HK-2 (cell line): ENCODE results near the gene AGXT.

Source experiments
- DNase-seq: peaks from one replicate; pipeline ENCODE4 v3.0.0-alpha.2; 2018; ENCODE audit not compliant: unreplicated experiment

Gene AGXT

DNA sequence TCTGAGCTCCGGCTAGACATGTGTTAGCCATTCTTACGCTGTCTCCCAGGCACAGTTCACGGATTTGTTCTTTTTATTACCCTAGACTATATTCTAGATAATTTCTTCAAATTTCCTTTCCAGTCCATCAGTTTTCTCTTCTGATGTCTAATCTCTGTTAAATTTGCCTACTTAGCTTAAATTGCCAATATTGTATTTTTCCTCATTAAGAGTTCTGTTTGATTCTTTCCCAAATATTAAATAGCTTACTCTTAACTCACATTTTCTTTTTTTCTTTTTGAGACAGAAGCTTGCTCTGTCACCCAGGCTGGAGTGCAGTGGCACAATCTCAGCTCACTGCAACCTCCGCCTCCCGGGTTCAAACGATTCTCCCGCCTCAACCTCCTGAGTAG lies 58.8 kb downstream of the AGXT start:
- DNase-seq: no peak

DNA sequence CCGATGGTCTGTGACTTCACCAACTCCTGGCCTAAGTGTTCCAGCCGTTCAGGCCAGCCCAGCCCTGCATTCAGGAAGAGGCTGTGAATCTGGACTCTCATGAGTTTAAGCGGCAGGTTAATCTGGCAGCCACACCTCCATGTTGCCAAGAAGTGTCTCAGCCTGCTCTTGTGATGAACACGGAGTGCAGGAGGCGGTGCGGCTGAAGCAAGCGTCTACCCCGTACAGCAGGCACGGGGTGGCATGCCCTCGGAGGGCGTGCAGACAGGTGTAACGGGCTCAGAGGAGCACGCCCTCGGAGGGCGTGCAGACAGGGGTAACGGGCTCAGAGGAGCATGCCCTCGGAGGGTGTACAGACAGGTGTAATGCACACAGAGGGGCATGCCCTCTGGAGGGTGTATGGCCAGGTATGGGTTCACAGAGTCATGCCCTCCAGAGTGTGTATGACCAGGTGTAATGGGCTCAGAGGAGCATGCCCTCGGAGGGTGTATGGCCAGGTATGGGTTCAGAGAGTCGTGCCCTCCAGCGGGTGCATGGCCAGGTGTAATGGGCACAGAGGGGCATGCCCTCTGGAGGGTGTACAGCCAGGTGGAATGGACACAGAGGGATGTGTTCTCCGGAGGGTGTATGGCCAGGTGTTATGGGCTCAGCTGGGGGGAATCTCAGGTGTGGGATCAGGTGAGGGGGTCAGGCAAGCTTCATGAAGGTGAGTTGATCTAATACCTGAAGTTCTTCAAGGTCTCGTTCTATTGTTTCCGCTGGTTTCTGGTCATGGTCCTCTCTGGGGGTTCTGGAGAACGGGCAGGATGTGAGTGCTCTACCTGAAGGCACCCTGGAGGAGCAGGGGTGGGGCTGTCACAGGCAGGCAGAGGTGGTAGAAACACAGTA lies 60.1 kb downstream of the AGXT start:
- no peak for DNase-seq

DNA sequence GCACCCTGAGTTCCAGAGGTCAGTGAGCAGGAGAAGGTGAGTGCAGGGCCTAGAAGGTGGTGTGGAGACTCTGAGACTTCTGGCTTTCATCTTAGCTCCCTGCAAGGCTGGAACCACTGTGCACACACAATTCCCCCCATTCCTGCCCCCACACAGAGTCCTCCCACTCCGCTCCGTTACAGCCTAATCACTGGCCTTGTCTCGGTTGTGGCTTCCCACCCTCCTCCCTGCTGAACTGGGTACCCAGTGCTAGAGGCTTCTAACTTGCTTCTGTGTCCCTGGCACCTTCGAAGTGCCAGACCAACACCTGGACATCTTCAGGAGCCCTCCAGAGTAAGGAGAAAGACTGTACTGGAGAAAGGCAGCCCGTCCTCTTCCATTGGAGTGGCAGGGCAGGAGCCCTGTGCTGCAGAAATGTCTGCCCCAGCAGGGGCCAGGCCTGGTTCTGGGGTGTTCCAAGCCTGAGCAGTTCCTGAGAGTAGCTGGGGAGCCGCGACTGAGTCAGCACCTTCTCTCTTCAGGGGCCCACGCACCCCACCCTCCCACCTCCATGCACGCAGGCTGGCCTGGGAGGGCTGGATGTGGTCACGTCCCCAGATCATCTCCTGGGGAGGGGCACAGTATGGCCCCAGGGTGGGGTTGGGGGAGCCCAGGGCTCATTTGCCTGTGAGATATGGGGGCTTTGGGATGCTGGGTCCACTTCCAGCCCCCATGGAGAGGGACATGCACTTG lies 60.9 kb downstream of the AGXT start:
- no peak for DNase-seq
